Loucy (cell line): Measurements from ENCODE around the gene GP5.

ENCODE experiments used
- EZH2phosphoT487 ChIP-seq: fragments of 200-600 bp; IDR thresholded peaks from 2 replicates; pipeline ENCODE4 v1.6.1; 2018; ENCODE audit warnings: antibody characterized with exemption, mild to moderate bottlenecking, moderate library complexity, borderline replicate concordance
- TF ChIP-seq, protein P1 (sequence below): fragments of 200-600 bp; sonication (generic); conservative IDR thresholded peaks from 2 replicates; pipeline ENCODE4 v1.5.1; 2014; ENCODE audit warnings: mild to moderate bottlenecking, antibody characterized with exemption, low read length

DNA sequence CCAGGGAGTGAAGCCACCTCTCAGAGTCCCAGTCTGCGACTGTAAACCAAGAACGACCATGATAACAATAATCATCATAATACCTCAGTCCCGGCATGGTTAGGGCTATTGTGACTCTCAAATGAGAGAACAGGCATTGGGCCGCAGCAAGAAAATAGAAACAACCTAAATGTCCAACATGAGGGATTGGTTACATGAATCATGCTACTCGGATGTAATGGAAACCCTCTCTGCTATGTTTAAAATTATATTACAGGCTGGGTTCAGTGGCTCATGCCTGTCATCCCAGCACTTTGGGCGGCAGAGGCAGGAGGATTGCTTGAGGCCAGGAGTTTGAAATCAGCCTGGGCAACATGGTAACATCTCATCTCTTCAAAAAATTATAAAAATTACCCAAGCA lies 50.7 kb downstream of the GP5 start:
- TF ChIP-seq, protein P1, sequence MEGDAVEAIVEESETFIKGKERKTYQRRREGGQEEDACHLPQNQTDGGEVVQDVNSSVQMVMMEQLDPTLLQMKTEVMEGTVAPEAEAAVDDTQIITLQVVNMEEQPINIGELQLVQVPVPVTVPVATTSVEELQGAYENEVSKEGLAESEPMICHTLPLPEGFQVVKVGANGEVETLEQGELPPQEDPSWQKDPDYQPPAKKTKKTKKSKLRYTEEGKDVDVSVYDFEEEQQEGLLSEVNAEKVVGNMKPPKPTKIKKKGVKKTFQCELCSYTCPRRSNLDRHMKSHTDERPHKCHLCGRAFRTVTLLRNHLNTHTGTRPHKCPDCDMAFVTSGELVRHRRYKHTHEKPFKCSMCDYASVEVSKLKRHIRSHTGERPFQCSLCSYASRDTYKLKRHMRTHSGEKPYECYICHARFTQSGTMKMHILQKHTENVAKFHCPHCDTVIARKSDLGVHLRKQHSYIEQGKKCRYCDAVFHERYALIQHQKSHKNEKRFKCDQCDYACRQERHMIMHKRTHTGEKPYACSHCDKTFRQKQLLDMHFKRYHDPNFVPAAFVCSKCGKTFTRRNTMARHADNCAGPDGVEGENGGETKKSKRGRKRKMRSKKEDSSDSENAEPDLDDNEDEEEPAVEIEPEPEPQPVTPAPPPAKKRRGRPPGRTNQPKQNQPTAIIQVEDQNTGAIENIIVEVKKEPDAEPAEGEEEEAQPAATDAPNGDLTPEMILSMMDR: no peak
- no peak for TF ChIP-seq EZH2phosphoT487
